NCI-H146 treated with DMSO at 0.1 percent for 48 hours (cell line): Measurements from ENCODE around the gene AWAT2.
"Not testable (repeated sequence)": the region's sequence is repeated elsewhere in the genome, so short reads cannot be mapped to it uniquely, and the experiment has no call there.

Source experiments
- DNase-seq: peaks from one replicate; lab custom pipeline; 2025; ENCODE audit not compliant: unreplicated experiment; lab: John Stamatoyannopoulos, UW

AWAT2 gene

GRCh38 chrX:70001708-70002341 is 47.9 kb downstream of the AWAT2 start:
- DNase-seq, result no peak

- DNase-seq, result no peak
These were observed 48.5 kb downstream of the AWAT2 start for GRCh38 chrX:70001269-70001668.

GRCh38 chrX:69998299-69998698 is 51.4 kb downstream of the AWAT2 start:
- DNase-seq, result not testable (repeated sequence)

GRCh38 chrX:69996113-69996468 is 53.6 kb downstream of the AWAT2 start:
- DNase-seq, result no peak

- DNase-seq, result no peak
These were observed 54.2 kb downstream of the AWAT2 start for GRCh38 chrX:69995362-69996112.

- no peak for DNase-seq
These were observed 56.2 kb downstream of the AWAT2 start for GRCh38 chrX:69993494-69993893.

GRCh38 chrX:69991685-69992084 is 58.1 kb downstream of the AWAT2 start:
- DNase-seq, result no peak
